H1 (cell line): ENCODE data around the gene RBBP9. TPM values are rescaled to one million over a fixed set of nuclear protein-coding genes. Genes with fewer than 3 reads are reported as not detected.
A peak's percentile ranks its signal among the peaks of the same experiment; 100 is the strongest.

Source experiments
- ASH2L ChIP-seq: fragments of 200-600, 300-600 bp; sonication (generic); IDR thresholded peaks from one replicate; pipeline ENCODE4 v1.7.1; 2017; ENCODE audit warnings: low read length
- CEBPB ChIP-seq: IDR thresholded peaks from 2 replicates; pipeline ENCODE4 v1.6.1; 2012; ENCODE audit warnings: low read depth, low read length
- CHD7 ChIP-seq: fragments of 300-600 bp; sonication (generic); IDR thresholded peaks from 2 replicates; pipeline ENCODE4 v1.7.1; 2012; ENCODE audit warnings: low read length, moderate library complexity, mild to moderate bottlenecking, inconsistent platforms; ENCODE audit not compliant: insufficient replicate concordance
- CREB1 ChIP-seq: IDR thresholded peaks from 2 replicates; pipeline ENCODE4 v1.6.1; 2012; ENCODE audit warnings: inconsistent platforms
- FOSL1 ChIP-seq: IDR thresholded peaks from 2 replicates; pipeline ENCODE4 v1.6.1; 2011; ENCODE audit warnings: mild to moderate bottlenecking, low read depth, low read length, moderate library complexity; ENCODE audit not compliant: insufficient read depth
- POLR2AphosphoS5 ChIP-seq: IDR thresholded peaks from 2 replicates; pipeline ENCODE4 v1.6.1; 2011; ENCODE audit warnings: low read depth, low read length
- RAD21 ChIP-seq, 2 experiments: IDR thresholded peaks in 1 of 2; conservative IDR thresholded peaks in 1 of 2; 2 replicates each; pipeline ENCODE4 v1.6.1; 2011; ENCODE audit warnings: low read depth in 2 of 2, low read length in 2 of 2, improper control_type of control experiment in 1 of 2, inconsistent platforms in 1 of 2, mild to moderate bottlenecking in 1 of 2, moderate library complexity in 1 of 2
- SP4 ChIP-seq: IDR thresholded peaks from 2 replicates; pipeline ENCODE4 v1.6.1; 2012; ENCODE audit warnings: low read length, inconsistent platforms
- SRF ChIP-seq: IDR thresholded peaks from 2 replicates; pipeline ENCODE4 v1.6.1; 2011; ENCODE audit warnings: mild to moderate bottlenecking, low read depth, low read length, moderate library complexity
- TCF12 ChIP-seq: IDR thresholded peaks from 2 replicates; pipeline ENCODE4 v1.6.1; 2011; ENCODE audit warnings: low read depth, mild to moderate bottlenecking, low read length
- polyA plus RNA-seq, 7 experiments: library from polyadenylated mRNA; depleted of rRNA in 3 of 7; stranded (reverse) in 5 of 7; unstranded in 2 of 7; fragments of >200 nt in 5 of 7; fragments of 200-250 nt in 2 of 7; gene quantifications; 1 replicate in 5 of 7; 2 replicates in 1 of 7; 4 replicates in 1 of 7; pipeline versions ENCODE4 v1.2.1 to v1.2.3, GENCODE V29; 2011 to 2013; ENCODE audit warnings: missing spikeins in 2 of 7, mixed read lengths in 2 of 7
- total RNA-seq: library from RNA; stranded (reverse); fragmentation: NEBNext Ultra II Directional; extraction: Animal tissue kit (Norgen Biotek cat#: 25700); gene quantifications from 2 replicates; pipeline ENCODE4 v1.2.1, GENCODE V29; 2021

RBBP9 gene
- total and polyA plus RNA-seq, 2 of the 8 experiments (the other 6 are each of a cell fraction or from before 2014, with no cell fraction given): 9.5 to 13.5 TPM

- TF ChIP-seq FOSL1: no peak
- no peak for TF ChIP-seq SRF
- TF ChIP-seq TCF12: no peak
- no peak for TF ChIP-seq CHD7
- TF ChIP-seq CREB1: peak; percentile 84
- TF ChIP-seq POLR2AphosphoS5: peak; percentile 91
- peak; percentile 78 for TF ChIP-seq ASH2L
- peak; percentile 72; the same call in 1 of the 2 replicates for TF ChIP-seq SP4
- no peak for TF ChIP-seq RAD21 (IDR thresholded peaks at IDR 0.05 in 1 of 2, conservative IDR thresholded peaks at IDR 0.05 in 1 of 2; ENCODE audit: low read depth in 2 of 2, low read length in 2 of 2)
- no peak for TF ChIP-seq CEBPB
Observed at GRCh38 chr20:18507218-18508191, 10.5 kb upstream of the RBBP9 start, which contains the start of gene SEC23B (continued).
